Activated T-cell treated with anti-CD3 and anti-CD28 coated beads for 4 hours (primary cell): ENCODE data around the gene ATG3.
"Not testable (repeated sequence)": the region's sequence is repeated elsewhere in the genome, so short reads cannot be mapped to it uniquely, and the experiment has no call there.

Experiments
- DNase-seq: peaks from one replicate; pipeline ENCODE4 v3.0.0-alpha.2; 2020

Gene ATG3

DNA sequence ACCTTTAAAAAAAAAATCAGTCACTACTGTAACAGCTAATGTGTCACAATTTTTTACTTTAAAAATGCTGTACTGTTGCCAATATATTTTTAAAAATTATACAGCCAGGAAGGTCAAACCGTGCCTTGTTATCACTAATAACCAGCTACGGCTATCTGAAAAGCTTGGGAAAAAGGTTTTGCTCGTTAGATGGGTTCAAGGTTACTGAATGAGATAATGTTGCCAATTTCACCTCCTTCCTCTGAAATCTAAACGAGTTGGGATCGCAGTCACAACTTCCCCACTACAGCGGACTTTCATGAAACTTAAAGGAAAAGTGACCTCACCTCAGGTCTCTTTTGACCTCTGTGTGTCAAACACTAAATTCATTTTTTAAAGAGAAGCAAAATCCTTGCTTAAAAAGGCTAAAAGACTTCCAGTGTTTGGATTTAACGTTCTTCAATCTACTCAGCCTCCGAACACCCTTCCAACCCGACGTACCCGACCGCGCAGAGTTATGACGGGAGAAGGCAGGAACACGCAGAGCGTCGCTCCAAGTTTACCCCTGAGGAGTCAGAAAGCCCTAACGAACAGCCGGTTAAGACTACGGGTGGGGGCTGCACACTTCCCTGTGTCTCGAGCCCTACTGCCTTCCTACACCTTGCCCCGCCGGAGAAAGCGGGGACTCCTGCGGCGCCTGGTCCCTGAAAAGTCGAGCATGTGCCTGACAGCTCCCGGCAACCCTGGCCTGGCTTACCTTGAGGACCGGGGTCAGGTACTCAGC is 860 bp downstream of the ATG3 start:
- peak; percentile 53 for DNase-seq

DNA sequence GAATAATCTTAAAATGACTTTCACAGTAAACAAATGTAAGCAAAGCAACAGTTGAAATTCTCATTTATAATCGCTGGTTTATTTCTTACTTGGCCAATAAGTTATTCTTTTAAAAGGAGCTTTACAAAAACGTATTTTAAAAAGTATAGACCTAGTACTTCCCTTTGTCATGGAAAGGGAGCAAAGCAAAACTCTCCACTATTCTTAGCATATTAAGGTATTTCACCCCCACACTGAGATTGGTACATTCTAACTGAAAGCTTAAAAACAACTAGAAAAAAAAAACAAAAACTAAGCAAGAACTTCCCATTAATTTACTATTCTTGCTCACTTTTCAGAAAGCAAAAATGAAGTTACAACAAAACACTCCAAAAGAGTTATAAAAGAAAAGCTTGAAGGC is 1.5 kb downstream of the ATG3 start:
- DNase-seq = no peak

DNA sequence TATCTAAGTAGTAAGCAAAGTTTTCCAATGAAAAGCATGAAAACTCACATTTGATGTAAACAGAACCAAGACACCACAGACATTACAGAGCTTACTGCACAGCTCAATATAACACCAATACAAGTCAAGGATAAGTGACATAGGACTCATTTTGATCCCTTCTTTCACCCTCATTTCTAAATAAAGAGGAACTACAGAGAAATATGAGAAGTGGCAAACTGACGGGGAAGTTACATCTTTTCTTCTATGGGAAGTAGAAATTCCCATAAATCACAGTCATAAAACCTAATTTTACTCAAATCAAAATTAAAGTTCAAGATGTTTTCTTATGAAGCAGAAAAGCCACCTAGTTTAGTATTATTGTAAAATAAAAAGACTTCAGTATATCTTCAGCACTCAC is 3.8 kb downstream of the ATG3 start:
- no peak for DNase-seq

DNA sequence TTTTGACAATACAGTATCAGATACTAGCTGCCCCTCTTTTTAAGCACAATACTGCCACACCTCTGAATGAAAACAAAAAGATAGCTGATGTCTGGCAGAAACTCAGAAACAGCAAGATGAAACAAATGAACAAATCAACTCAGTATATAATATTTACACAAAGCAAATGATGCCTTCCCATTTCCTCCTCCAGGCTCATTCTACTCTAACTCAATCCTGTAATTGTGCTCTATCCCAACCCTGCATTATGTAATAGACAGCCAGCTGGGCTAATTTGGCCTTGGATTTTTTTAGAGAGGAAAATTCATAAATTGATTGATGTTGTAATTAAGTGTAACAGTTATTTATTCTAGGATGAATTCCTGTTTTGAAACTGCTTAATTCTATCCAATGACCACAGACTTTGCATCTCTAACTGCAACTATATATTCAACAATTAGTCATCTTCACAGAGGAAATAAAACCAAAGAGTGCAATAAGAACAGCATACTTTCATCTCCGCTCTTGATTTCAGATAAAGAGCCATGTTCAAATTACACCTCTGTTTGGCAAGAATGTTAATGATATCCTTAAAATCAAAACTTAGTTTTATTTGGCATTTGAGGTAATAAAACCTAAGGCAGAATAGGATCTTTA is 6.1 kb downstream of the ATG3 start:
- no peak for DNase-seq

DNA sequence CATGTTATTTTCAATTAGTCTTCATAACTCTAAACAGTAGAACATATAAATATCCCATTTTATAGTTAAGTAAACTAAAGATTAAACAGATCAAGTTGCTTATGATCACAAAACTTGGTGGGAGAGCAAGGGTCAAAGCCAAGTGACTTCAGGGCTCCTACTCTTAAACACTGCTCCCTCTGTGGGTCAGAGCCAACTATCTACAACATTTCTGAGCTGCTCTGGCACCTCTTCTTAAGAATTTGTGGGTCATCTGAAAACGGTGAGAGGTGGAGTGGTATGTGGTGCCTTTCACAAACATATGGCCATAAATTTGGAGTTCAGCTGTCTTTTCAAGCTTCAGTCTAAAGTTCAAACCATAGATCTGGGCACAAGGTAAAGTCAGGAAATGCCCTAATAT is 10.9 kb downstream of the ATG3 start:
- DNase-seq = no peak

DNA sequence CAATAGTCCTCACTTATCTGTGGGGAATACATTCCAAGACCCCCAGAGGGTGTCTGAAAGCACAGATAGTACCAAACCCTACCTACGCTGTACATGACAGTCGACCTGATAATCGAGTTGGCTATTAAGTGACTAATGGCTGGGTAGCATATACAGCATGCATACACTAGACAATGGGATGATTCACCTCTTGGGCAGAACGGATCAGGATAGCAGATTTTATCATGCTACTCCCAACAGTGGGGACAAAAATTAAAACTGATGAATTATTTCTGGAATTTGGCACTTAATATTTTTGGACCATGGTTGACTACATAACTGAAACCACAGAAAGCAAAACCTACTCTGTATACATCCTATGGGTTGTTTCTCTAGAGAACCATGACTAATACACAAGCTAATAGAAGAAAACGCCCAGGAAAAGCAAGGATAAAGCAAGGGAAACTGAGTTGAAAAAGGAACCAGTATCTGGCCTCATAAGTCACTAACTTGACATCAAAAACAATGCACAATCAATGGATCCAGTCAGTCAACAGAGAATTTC is 15.5 kb downstream of the ATG3 start:
- no peak for DNase-seq

DNA sequence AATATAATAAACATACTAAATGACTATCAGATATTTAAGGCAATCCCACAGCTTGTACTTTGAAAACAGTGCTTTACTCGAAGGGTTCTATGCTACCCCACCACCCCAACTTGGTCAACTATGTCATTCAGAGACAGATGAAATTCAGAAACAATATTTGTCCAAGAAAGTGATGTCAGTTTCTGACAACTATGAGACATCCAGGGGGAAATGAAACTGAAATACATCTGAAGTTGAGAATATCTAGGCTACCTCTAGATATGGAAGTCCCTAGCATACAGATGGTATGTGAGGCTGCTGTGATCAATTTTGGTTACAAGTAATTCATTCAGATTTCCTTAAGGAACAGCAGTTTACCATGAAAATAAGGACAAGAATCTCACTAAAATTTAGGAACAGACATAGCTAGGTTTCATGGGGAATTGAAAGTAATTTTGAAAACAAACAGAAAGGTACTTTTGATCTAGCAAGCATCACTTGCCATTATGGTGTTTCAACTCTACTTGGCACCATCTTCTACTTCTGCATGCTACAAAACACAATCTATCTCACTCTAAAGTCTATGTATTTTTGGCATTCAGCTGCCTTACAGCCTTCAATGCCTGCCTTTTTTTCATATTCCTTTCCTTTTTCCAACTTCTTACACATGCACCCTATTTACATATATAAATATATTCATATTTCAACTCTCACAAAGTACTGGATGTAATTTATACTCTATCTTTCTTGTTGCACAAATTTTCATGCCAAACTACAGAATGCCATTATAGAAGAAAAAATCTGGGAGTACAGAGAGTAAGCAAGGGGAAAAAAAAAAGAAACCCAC is 21.7 kb downstream of the ATG3 start:
- DNase-seq = no peak

DNA sequence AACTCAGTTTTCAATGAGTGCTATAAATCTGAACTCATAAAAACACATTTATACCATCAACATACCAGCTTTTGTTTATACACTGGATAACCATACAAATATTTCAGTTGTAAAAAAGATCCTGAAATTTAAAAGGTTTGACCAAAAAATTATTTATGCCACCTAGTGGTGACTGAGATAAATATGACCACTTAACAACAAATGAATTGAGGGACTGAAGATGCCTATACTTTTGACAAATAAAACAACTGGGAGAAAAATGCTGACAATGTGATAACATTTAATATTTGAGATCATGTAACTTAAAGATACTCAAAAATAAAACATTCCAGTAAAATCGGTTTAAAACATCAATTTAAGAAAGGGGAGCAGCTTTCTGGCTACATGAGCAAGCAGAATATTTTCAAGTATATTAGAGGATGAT is 30.4 kb downstream of the ATG3 start:
- DNase-seq = no peak

DNA sequence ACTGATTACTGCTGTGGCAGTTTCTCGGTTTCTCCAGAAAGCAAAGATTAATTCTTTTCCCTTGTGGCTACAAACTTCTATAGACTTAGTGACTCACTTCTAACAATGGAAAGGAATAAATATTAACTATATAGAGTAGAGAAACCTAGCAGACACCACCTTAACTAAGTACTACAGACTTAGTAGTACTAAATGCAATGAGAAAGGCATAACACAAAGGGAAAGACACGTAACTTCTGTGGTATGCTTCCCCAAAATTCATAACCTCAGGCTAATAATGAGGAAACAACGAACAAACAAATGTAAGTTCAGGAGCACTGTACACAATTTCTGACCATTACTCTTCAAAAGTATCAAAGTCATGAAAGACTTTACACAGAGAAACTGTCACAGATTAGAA is 31.2 kb downstream of the ATG3 start:
- no peak for DNase-seq

DNA sequence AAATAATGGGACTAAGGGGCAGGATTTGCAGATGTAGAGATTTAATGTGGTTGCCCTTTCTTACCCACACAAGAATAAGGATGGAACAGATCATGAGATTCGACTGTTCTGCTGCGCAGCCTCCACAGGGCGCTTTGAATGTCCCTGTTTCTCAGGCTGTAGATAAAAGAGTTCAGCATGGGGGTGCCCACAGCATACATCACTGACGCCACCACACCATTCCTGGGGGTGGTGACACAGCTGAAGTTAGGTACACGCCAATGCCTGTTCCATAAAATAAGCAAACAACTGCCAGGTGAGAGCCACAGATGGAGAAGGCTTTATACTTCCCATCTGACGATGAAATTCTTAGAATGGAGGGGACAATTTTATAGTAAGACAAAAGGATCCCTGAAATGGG is 37.6 kb downstream of the ATG3 start:
- not testable (repeated sequence) for DNase-seq

DNA sequence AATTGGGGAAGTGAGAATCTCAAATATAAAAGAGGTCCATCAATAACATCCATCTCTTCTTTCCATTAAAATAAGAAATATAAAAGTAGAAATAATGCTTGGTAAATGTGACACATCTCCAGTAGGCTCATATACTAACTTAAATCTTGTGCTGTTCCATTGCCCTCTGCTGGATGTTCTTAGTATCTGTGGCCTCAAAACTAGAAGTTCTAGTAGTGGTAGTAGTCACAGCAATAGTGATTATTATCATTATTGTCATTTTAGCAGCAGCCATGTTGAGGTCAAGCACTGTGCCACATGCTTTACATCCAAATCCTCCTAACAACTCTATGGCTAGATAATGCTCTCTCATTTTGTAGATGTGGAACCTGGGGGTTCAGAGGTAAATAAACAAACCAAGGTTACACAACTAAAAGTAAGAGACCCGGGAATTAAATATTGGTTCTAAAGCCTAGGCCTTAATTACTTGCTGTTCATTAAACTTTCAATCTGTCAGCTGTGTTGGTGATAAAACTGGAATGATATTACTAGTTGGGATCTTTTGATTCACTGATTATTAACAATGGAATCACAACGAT is 42.2 kb downstream of the ATG3 start:
- no peak for DNase-seq

DNA sequence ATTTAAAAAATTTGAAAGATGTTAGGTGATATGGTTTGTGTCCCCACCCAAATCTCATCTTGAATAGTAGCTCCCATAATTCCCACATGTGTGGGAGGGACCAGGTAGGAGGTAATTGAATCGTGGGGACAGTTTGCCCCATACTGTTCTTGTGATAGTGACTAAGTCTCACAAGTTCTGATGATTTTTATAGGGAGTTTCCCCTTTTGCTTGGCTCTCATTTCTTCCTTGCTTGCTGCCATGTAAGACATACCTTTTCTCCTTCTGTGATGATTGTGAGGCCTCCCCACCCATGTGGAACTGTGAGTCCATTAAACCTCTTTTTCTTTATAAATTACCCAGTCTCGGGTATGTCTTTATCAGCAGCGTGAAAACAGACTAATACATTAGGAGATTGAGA is 42.8 kb downstream of the ATG3 start:
- DNase-seq = not testable (repeated sequence)

DNA sequence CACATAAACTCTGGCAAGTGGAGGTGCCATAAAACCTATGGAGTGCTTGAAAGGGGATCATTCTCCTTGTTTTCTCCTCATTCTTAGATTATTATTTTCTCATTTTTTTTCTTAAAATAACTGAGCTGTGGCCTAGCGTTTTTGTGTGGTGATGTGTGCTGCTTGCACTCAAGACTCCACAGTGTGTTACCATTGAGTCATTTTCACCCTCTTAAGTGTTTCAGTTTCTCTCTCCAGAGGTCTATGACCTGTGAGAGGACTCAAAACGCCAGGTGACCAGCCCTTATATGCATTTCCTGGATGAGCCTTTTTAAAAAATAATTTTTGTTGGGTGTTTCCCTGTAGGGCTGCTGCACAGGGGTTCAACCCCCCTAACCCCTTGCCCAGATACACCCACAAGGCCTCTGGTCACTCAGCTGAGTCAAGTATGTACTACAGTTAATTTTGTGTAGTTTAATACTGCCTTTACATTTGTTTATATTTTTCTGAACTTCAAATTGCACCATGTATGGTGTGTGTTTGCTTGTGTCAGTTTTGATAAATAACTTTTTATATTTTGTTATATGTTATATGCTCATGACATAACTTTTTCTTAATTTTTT is 47.1 kb downstream of the ATG3 start:
- no peak for DNase-seq

DNA sequence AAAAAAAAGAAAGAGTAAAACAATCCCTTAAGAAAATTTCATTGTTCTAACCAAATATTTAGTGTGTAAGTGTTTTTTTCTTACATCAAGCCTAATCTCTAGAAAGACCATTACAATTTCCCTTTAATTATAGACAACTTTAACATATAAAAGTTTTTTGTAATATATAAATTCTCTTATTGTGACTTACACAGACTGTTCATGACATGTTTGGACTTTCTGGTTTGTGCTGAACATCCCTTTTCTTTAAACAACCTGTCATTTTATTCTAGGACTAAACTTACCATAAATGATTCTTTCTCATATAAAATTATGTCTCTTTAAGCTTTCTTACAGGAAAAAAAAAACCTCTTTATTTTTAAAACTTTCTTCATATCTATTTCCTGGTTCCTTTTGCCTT is 49.4 kb downstream of the ATG3 start:
- DNase-seq = no peak

DNA sequence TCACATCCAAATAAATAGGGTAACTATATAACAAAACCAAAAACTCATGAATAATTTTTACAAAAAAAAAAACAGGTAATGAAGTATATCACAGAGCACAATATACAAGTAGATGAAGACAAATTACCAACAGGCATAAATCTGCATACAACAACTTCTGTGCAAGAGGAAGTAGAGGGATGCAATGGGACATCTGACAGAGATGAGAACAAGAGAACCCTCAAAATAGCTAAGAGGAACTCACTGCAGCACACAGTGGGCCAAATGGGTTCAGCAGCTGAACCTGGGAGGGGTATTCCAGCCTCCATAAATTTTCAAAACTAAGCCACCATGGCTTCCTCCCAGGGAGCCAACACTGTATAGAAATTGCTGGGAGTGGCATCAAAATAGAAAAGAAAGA is 52.9 kb downstream of the ATG3 start:
- DNase-seq = no peak

DNA sequence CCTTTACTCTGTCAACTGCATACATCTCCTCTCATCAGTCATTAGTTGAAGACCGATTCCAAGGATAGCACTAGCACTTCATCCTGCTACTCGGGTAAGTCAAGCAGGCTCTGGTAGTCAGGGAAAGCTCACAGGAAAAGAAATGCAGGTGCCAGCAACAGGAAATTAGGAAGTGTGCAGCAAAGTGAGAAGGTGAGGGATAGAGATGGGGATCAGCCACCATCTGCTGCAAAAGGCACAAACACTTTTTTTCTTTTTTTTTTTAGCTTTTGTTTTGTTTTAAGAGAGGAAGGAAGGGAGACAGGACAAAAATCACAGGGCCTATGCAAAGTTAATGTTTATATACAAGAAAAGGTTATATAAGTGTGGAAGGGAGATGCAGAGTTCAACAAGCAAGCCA is 53.5 kb downstream of the ATG3 start:
- no peak for DNase-seq

DNA sequence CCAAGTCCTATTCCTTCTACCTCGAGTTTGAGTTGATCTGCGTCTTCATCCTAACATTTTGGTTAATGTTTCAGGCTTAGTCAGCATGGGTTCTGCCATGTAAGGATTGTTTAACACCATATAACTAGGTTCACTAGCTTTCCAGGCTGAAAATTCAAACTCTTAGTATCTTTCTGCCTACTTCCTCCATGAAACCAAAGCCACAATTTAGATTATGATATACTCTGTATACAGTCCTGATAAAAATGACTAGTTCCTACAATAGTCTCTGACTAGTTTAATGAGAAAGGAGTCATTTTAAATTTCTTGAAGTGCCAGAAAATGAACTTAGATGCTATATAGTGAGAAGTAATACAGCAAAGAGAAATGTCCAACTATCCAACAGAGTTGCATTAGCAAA is 55.9 kb downstream of the ATG3 start:
- no peak for DNase-seq

DNA sequence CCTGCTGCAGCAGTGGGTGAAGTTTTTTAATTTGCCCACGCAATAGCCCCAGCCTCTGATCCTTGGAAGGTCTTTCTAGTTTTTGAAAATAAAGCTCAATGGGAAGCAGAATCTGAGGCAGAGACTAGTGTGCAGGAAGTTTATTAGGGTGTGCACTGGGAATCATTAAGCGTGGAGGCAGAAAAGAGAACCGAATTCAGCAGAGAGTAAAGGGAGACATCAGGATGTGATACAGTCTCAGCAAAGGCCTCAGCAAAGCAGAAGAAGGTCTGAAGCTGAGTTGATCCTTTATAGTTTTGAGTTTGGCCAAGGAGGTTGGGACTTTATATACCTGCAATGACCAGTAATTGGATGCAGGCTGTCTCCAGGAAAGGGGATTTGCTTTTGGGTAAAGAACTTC is 57.6 kb downstream of the ATG3 start:
- DNase-seq = no peak

DNA sequence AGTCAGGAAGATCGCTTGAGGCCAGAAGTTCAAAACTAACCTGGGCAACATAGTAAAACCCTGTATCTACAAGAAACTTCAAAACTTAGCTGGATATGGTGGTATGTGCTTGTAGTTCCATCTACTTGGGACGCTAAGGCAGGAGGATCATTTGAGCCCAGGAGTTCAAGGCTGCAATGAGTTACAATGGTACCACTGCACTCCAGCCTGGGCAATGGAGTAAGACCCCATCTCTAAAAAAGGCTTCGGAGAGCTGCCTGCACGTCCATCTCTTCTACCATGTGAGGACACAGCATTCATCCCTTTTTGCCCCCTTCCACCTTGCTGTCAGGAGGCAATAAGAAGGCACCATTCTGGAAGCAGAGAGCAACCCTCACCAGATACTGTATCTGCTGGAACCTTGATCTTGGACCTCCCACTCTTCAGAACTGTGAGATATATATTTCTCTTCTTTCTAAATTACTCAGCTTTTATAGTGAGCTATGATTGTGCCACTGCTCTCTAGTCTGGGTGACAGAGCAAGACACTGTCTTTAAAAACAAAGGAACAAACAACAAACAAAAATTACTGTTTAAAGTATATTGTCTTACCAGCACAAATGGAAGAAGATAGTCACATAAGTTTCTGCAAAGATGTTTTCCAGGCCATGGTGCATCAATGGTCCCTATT is 58.3 kb downstream of the ATG3 start:
- DNase-seq = no peak

DNA sequence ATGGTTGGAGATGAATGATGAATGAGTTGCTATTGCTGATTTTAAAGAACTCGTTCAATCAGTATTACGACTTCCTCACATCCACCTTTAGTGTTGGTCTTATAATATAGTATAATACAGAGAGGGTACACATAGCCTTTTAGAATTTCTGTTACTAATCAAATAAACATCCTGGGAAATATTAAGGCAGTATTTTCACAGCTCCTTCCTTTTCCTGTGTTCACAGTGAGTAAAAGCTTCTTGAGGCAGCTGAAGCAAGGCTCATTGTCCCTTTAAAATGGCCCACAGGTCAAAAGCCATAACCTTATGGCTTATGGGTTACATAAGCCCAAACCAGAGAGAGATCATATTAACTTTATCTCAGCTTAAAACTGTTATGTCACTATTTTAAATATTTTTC is 61.1 kb downstream of the ATG3 start:
- no peak for DNase-seq

DNA sequence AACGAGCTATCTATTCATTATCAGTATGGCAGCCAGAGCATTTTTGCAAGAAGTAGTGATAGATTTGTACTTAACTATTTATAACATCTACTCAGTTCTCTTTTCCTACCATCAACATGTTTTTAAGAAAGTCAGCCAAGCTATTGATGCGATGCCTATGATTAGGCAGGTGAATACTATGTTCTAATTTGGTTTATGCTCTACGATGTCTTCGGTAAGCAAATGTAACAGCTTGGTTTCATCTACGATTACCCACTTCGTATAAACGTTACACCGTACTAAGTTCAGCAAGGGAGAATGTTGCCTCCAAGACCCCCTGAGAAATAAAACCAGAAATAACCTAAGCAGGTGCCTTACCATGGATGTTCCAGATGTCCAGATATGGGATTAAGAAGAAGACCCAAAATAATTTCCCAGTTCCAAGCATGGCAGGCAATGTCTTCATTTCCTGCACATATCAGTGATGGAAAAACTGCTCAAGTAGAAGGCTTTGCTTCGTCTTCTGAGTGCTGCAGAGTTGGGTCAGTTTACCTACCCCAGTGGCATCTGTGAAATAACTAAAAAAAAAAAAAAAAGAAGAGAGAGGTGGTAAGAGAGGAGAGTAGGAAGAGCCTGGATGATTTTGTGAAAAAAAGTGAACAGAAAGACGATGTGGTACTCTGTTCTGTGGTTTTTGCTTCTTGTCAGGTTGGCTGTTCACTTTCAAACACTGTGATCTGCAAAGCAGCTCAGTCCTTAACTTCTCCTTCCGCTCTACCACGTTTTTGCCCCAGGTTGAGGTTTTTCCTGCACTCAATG is 62.6 kb downstream of the ATG3 start, which contains the start of gene BTLA:
TSS of gene BTLA (minus strand) at position 559 of the 798 bp plus-strand sequence. CDS start at position 445, 114 bp downstream.
- no peak for DNase-seq
